MM.1S (cell line): ENCODE data around the gene TMEM242.

Experiments used
- CTCF ChIP-seq: fragments of 300-600 bp; sonication (generic); IDR thresholded peaks from 2 replicates; pipeline ENCODE4 v1.5.1; 2016; ENCODE audit warnings: antibody characterized with exemption, low read length, mixed read lengths
- EZH2 ChIP-seq: fragments of 300-600 bp; sonication (generic); optimal IDR thresholded peaks from 2 replicates; pipeline ENCODE3; 2017; ENCODE audit warnings: low read depth, mild to moderate bottlenecking, antibody characterized with exemption, low read length, mixed read lengths
- EZH2phosphoT487 ChIP-seq: fragments of 300-600 bp; sonication (generic); IDR thresholded peaks from 2 replicates; pipeline ENCODE4 v1.6.1; 2018; ENCODE audit warnings: antibody characterized with exemption, low read length

- TF ChIP-seq CTCF (no peak), EZH2phosphoT487 (no peak), EZH2 (no peak)
Measured at GRCh38 chr6:157242791-157243190, 80.5 kb downstream of the TMEM242 start.
